Breast epithelium (tissue), 3 donors: ENCODE data around the gene TGFB2.
A peak's percentile ranks its signal among the peaks of the same experiment; 100 is the strongest.

Experiments
- CTCF ChIP-seq, 3 donors: fragments of 450-650 bp; IDR thresholded peaks; one replicate each; pipeline ENCODE4 v1.5.1; 2016 to 2017; ENCODE audit warnings: antibody characterized with exemption in 3 of 3, mild to moderate bottlenecking in 3 of 3, moderate library complexity in 3 of 3
- POLR2AphosphoS5 ChIP-seq, 3 donors: sonication (generic); formaldehyde crosslinking; IDR thresholded peaks; one replicate each; pipeline ENCODE4 v1.6.1; 2017; ENCODE audit warnings: antibody characterized with exemption in 3 of 3

GRCh38 chr1:218330043-218330623 lies 15.0 kb upstream of the TGFB2 start:
- TF ChIP-seq CTCF (IDR thresholded peaks at IDR 0.05) (peak; percentile 55 to 87 (median 71)), POLR2AphosphoS5 (IDR thresholded peaks at IDR 0.05) (no peak)
